Cardiac fibroblast (primary cell): Measurements from ENCODE around the gene PPP1R13L.

Source experiments
- DNase-seq, 2 donors: peaks; one replicate each; pipeline versions ENCODE4 v3.0.0 to v3.0.0-alpha.2; 2010; ENCODE audit warnings: low read depth in 2 of 2
- H3K4me3 ChIP-seq, 2 donors: replicated peaks in 1 of 2; 1 replicate in 1 of 2; 2 replicates in 1 of 2; pipeline ENCODE4 v1.5.1; 2011; ENCODE audit warnings: low read depth in 2 of 2, low read length in 2 of 2, mild to moderate bottlenecking in 2 of 2, moderate library complexity in 1 of 2
- CTCF ChIP-seq: IDR thresholded peaks from one replicate; pipeline ENCODE4 v1.5.1; 2011; ENCODE audit warnings: low read depth, mild to moderate bottlenecking, low read length, inconsistent platforms

Gene PPP1R13L

GRCh38 chr19:45362291-45362690, 42.6 kb downstream of the PPP1R13L start:
- no peak overlapping the region for H3K4me3 ChIP-seq
- no peak for TF ChIP-seq CTCF
- no peak for DNase-seq

GRCh38 chr19:45361608-45362007, 43.3 kb downstream of the PPP1R13L start:
- no peak for DNase-seq
- no peak for TF ChIP-seq CTCF
- H3K4me3 ChIP-seq: no peak overlapping the region

- H3K4me3 ChIP-seq: no peak overlapping the region
- DNase-seq: no peak
- no peak for TF ChIP-seq CTCF
Measured at GRCh38 chr19:45358213-45358792, 46.6 kb downstream of the PPP1R13L start.

GRCh38 chr19:45357445-45357783, 47.5 kb downstream of the PPP1R13L start:
- no peak overlapping the region for H3K4me3 ChIP-seq
- TF ChIP-seq CTCF: no peak
- DNase-seq: no peak

GRCh38 chr19:45356760-45357444, 48.0 kb downstream of the PPP1R13L start:
- H3K4me3 ChIP-seq: no peak overlapping the region
- no peak for TF ChIP-seq CTCF
- no peak for DNase-seq

DNA sequence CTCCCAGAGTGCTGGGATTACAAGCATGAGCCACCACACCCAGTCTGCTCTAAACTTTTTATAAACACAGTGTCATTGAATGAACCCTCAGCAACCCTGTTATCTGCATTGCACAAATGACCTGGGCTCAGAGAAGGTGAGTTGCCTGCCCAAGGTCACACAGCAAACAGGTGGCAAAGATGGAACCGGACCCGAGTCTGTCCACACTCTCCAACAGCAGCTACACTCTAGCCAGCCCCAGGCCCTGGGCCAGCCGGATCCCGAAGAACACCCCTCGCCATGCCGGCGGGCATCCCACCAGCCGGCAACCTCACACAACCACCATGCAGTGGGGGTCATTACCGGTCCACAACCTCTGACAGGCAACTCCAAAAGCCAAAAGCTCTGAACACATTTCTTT, 49.0 kb downstream of the PPP1R13L start:
- H3K4me3 ChIP-seq: no peak overlapping the region
- no peak for DNase-seq
- TF ChIP-seq CTCF: no peak

GRCh38 chr19:45355402-45355801, 49.5 kb downstream of the PPP1R13L start:
- no peak overlapping the region for H3K4me3 ChIP-seq
- no peak for DNase-seq
- TF ChIP-seq CTCF: no peak
